ENCODE results near the gene JPT2.

- TF ChIP-seq POLR2A (IDR thresholded peaks at IDR 0.05; ENCODE audit: low read depth, low read length) (no peak), POU2F2 (IDR thresholded peaks at IDR 0.05; ENCODE audit: low read depth, low read length) (no peak), POLR2AphosphoS5 (IDR thresholded peaks at IDR 0.05; ENCODE audit: low read depth, low read length) (no peak), TAF1 (IDR thresholded peaks at IDR 0.05; ENCODE audit: low read depth, low read length) (no peak)
Observed at GRCh38 chr16:1673424-1674151, 4.5 kb upstream of the JPT2 start.
